Amniotic epithelial cell (primary cell): ENCODE data around the gene WWC2.

Experiments used
- DNase-seq: peaks from one replicate; pipeline ENCODE4 v3.0.0-alpha.2; 2010; ENCODE audit warnings: low read depth

The WWC2 gene

DNA sequence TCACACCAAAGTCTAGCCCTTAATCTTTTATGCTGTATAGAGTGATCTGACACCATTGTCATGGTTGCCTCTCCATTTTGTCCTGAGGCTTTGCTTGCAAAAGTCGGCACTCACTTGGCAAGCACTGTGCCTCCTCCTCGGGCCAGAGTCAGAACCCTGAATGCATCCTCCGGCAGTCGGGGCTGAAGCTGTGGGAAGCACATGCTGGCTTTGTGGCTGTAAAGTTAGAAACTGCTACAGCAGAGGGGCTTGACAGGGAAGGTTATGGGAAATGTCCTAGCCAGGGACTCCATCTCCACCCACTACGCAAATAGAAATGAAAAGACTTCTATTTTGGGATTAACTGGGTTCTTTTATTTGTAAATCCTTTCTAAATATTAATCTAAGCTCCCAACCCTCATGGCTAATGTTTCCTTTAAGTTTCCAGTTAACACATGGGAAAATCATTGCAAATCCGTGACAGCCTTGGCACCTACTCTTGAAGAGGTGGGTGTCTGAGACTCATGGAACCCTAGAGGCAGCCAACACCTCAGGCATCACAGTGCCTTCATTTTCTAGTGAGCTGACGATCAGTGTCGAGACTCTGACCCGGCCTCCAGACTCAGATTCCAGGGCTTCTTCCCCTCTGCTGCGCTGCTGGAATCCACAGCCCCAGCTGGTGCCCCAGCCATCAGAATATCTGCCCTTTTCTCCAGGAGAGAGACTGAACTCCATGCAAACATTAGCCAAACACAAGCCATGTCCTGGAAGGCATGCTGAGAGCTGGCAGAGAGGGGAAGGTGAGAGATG is 231.1 kb downstream of the WWC2 start:
- DNase-seq, result no peak

DNA sequence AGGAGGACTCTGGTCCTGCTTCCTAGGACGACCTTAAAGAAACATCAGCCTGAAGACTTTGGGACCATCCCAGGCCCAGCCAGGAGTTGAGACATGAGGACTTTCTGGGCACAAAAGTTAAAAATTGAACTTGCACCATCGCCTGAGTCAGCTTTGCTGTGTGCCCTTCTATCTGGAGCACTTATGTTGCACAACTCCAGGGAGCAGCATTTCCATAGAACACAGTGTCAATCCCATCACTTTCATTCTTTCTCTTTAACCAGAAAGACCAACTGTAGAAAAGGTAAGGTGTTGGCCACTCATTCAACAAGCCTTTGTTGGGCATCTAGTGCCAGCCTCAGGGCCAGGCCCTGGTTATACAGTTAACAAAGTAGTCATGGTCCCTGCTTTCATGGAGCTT is 231.8 kb downstream of the WWC2 start:
- peak; percentile 29 for DNase-seq

DNA sequence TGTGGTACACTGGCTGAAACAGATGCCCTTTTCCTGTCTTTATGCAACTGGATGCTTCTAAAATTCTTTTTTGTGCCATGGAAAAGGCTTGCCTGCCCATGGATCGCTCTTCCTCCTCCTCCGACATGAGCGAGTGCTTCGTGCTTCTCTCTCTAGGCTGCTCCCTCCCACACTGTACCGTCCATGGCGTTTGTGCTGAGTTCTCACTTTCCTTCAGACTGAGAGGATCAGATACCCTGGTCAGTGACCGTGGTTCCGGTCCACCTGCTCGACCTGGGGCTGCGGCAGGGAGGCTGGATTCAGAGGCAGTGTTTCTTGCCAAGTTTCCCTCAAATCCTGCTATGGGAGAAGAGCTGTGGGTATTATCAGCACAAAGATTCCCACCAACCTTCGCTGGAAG is 233.4 kb downstream of the WWC2 start:
- no peak for DNase-seq

DNA sequence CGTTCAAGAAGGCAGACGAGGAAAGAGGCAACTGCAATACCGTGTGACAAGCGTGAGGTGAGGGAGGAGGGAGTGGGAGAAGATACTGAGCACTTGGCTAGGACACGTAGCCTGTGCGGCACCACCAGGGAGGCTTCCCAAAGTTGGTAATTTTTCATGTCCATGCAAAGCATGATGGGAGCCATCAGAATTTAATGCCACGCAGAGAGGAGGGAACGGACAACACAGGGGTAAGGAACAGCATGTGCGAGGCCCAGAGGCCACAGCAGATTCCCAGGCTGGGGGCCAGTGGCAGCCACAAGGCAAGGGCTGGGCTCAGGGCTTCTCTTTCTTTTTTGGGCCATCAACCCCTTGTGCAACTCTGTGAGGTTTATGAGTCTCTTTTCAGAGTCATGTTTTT is 234.1 kb downstream of the WWC2 start:
- no peak for DNase-seq

DNA sequence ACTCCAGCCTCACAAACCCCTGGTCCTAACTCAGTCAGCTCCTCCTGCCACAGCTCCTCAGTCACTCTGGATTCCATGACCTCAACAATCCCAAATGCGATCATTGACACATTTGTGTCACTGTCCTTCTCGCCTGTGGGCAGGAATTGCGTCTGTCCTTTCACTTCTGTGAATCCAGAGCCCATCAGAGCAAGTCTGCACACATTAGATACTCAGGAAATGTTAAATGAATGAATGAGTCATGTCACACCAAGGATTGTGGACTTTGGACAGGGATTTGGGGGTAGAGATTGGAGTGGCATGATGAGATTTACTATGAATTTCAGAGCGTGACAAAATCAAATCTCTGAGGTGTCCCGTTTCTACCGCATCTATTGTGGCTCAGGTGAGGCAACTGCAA is 234.9 kb downstream of the WWC2 start:
- DNase-seq, result no peak

DNA sequence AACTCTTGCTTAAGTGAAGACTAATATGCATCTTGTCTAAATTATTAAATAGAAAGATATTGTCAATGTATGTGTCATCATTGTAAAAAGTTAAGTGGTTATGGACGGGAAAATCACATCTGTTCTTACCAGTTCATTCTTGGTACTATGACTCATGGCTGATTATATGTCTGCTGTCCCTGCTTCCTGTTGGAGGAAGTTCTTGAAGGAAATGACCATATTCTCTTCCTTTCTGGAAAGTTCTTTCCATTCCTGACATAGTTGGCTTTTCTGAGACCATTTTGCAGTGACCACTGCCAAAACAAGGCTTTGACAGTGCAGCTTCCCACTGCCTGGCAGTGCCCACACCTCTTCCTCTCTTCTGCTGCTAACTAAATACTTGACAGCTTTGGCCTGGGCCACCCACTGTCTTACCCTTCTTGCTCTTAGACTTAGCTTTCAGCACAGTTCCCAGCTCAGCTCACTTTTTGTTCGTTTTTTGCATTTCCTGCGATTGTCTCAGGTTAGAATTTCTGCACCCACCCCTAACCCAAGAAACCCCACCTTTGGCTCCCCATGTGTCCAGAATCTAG is 236.4 kb downstream of the WWC2 start:
- DNase-seq, result peak; percentile 86

DNA sequence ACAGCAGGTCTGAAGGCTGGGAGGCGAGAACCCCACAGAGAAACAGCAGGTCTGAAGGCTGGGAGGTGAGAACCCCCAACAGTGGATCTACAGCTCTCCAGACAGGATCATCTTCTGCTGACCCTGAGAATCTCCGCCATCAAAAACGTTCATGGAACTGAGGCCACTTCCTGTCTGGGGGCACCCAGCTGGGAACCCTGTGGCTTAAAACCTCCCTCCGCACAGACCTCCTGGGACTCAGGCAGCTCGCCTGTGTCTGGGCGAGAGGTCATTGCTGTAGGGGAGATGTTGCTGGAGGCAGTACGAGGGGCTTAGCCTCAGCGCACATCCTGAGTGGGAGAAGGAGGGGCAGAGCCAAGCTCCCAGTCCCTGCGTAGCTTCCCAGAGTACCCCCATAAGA is 238.3 kb downstream of the WWC2 start:
- no peak for DNase-seq

DNA sequence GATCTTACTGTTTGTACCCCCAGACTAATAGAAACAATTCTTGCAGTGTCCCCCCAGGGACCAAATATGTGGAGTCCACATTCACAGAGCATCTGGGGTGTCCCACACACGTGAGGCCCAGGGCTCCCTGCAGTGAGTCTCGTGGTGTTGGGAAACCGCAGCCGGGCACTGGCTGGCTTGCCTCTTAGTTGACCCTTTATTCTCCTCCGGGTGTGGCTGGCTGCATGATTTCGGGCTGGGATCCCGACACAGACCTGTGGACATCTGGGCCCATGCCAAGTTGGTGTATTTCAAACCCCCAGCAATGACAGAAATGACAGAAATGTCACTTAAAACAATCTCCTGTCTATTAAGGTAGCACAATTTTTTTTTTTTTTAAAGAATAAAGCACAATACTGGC is 238.8 kb downstream of the WWC2 start:
- no peak for DNase-seq

DNA sequence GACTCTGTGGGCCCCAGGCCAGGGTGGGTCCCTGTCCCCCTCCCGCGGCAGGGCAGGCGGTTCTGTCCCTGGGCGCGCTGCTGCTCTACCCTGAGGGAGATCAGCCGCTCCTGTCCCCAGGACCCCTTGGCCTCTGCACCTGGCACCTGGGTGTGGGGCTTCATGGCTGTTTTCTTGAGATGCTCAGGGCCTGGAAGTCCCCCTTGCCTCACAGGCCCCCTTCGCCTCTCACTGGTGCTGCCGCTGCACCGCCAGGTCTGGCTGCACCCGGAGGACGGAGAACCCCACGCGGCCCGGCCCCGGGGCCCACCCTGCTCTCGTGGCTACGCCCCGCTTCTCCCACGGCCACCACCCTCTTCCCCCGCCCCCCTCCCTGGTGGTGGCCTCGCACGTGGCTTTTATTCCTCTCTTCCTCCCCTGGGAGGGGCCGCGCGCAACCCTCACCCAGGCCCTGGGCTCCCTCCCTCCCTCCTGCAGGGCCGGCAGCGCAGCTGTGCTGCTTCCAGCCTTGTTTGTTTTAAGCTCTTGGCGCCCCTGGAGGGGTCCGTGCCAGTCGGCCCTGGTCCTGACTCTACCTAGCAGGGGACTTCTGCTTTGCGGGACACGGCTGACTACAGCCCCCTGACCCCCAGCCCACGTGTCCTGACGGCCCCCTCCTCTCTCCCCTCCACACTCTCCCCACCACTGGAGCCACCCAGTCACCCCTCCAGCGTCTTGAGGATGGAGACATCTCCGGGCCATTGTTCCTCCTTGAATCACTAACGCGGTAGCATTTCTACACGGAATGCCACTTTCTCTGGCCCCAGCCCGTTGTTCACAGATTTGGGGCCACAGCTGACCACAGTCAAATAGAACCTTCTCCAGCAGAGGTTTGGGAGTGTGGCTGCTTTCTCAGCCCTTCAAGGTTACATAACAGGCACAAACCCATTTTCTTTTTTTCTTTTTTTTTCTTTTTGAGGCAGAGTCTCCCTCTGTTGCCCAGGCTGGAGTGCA is 243.8 kb downstream of the WWC2 start:
- no peak for DNase-seq

DNA sequence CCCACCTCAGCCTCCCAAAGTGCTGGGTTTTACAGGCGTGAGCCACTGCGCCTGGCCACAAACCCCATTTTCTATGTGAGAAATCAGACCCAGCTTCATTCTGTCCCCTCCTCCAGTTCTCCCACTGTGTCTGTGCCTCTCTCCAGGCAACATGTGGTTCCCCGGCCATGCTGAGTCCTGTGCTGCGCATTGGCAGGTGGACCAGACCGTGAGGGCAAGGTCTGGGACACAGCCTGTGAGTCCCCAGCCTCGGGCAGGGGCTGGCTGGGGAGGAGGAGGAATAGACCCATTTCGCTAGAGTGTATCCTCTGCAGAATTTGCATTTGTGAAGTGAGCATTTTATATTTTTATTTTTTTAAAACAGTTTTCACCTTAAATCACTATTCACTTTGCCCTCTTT is 244.7 kb downstream of the WWC2 start:
- DNase-seq, result no peak

DNA sequence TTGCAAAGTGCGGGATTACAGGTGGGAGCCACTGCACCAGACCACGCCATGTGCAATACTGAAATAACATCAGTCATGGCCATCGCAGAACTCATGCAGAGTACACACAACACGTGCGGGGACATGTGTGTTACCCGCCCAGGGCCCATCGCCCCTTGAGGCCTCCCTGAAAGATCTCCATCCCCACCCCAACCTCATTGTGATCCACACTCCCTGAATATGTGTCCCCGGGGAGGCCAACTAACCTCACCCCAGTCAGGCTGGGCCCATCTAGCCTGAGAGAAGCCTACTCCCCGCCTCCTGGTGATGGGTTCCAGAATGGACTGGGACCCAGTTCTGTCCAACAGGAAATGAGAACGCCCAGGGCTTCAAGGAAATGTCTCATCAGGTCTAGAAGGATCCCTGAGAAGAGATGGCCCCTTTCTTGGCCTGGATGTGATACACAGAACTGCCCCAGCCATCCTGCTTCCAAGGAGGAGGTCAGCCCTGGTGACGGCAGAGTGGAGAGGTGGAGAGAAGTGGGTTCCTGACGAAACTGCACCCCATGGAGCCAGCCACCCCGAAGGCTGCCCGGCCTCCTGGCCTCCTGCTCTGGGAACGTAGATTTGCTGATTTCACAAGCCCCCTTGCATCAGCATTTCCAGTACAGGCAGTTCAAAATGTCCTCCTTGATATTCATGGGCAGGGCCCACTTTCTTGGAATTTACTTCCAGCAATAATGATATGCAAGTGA is 245.6 kb downstream of the WWC2 start:
- DNase-seq, result no peak

DNA sequence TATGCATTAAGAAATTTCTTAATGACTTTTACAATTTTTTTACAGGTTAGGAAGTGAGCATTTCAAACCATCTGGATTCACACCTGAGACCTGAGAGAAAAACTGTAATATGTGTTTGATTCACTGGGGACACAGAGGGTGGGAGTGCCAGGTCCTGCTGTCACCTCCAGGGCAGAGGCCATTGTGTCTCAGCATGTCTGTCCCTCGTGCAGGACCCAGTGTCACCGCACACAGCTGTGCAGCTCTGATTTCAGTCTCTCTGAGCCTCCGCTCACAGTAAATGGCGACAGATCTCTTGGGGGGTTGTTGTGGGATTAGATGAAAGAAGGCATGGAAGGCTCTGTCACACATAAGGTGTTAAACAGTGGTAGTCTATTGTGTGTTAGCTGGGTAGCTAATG is 246.2 kb downstream of the WWC2 start:
- no peak for DNase-seq

DNA sequence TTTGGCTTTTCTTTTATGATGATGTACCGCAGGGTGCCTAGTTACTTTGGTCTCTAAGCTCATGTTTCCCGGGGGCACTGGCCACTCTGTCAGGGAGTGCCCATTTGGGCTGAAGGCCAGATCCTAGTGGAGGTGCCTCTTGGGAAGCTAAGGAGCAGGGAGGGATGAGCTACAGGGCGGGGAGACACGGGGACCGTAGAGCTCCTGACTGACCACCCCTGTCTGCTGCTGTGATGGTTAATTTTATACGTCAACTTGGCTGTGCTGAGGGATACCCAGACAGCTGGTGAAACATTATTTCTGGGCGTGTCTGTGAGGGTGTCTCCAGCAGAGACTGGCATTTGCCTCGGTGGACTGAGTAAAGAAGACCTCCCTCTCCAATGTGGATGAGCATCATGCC is 248.1 kb downstream of the WWC2 start:
- no peak for DNase-seq

DNA sequence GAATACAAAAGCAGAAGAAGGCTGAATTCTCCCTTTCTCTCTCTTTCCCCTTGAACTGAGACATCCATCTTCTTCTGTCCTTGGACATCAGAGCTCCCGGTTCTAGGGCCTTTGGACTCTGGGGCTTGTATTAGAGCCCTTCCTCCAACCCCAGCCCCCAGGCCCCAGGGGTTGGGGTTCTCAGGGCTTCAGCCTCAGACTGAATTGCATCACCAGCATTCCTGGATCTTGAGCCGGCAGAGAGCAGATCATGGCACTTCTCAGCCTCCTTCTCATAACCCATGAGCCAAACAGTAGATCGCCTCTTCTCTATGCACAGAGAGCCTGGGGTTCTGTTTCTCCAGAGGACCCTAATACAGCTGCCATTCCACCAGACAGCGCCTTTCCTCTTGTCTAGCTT is 248.5 kb downstream of the WWC2 start:
- peak; percentile 73 for DNase-seq

DNA sequence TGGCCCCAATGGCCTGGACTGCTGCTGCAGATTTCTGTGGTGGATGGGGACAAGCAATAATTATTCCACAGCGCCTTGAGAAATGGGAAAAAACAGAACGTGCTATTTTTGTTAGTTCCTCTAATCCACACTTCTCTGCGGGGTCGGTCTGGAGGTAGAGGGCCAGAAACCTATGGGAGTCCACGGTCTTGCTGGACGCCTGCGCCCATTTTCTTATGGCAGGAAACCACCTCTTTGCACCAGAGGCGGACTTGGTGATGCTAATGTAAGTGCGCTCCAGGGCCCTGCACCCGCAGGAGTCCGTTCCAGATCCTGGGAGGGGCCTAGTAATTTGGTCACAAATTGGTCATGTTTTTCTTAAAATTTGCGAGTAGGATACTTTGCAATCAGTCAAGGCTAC is 249.1 kb downstream of the WWC2 start:
- DNase-seq, result no peak

DNA sequence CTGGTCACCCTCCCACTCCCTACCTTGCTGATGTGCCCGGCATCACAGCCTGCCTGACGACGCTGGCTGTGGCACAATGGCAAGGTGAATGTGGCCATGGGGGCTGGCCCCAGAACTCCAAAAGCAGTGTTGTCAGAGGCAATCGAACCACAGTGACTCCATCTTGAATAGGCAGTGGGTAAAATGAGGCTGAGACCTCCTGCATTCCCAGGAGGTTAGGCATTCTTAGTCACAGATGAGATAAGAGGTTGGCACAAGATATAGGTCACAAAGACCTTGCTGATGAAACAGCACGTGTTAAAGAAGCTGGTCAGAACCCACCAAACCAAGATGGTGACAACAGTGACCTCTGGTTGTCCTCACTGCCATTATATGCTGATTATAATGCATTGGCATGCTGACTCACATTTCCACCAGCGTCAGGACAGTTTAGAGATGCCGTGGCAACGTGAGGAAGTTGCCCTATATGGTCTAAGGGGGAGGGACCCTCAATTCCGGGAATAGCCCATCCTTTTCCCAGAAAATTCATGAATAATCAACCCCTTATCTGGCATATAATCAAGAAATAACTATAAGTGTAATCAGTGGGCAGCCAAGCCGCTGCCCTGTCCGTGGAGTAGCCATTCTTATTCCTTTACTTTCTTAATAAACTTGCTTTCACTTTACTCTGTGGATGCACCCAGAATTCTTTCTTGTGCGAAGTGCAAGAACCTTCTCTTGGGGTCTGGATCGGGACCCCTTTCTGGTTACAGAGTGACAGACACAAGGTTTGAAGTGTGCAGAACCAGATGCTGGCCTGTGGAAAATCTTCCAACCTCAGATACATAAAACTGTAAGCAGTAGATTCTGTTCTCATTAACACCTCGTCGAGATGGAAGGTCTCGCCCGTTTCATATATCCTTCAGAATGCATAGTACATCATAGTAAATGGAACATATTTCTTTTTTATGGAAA is 249.9 kb downstream of the WWC2 start:
- DNase-seq, result peak; percentile 82

DNA sequence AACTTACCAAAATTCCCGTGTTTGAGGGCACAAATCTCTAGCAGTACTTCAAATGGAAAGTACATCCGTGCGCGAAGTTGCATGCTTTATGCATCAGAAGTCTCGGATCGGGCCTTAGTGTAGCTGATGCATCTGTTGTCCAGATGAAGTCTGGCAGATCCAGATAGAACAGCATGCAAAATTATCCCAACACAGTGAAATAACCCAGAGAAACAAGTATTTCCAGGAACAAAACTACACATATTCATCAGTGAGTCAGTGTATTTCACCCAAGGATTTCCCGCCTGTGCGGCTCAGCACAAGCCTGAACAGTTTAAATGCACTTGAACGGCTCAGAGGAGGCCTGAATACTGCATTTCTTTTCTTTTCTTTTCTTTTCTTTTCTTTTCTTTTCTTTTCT is 250.6 kb downstream of the WWC2 start:
- DNase-seq, result peak; percentile 84

DNA sequence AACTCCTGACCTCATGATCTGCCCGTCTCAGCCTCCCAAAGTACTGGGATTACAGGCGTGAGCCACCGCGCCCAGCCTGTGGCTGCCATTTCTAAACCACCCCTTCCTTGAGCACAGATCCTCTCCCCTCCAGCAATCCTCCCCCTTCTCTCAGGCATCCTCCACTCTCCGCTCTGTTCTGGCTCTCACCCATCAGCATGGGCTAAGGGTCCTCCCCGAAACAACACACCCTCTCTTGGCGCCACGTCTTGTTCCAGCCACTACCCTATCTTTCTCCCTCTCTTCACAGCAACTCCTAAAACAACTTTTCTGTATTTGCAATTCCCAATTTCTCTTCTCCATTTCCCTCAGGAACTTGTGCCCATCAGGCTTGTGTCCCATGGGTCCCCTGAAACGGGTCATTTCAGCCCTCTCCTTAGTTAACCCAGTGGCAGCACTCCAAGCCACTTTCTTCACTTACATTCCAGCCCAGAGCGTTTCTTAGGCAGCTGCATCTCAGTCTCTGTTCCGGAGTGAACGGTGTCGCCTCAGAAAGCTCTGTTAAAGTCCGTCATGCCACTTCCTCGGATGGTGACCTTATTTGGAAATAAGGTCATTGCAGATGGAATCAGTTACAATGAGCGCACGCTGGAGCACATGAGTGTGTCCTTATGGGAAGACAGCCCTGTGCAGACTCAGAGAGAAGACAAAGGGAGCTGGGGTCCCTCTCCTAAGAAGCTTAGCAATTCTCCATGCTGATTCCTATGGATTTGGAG is 251.4 kb downstream of the WWC2 start:
- no peak for DNase-seq

DNA sequence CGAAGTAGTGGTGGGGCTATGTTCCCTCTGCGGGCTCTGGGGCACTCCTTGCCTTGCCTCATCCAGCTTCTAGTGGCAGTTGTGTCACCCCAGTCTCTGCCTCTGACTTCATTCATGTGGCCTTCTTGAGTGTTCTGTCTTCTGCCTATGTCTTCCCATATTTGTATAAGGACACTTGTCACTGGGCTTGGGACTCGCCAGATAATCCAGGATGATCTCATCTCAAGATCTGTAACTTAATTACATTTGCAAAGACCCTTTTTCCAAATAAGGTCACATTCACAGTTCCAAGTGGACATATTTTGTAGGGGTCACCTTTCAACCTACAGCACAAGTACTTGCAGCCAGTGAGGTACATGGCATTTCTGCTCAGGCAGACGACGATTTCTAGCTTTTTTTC is 253.5 kb downstream of the WWC2 start:
- DNase-seq, result no peak

DNA sequence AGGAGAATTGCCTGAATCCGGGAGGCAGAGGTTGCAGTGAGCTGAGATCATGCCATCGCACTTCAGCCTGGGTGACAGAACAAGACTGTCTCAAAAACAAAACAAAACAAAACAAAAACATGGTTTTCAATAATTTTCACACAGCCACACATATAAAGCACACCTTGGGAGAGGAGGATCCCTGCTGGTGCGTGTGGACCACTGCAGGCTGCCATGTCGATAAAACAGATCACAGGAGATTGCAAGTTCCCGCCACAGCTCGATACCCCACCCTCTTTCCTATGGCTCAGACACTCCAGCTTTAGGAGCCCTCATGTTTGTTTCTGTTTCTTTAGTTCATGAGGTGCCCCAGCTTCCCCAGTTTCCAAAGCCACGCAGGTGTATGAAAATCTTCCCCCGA is 254.5 kb downstream of the WWC2 start:
- DNase-seq, result no peak
